ENCODE data around the gene MYCN.

DNA sequence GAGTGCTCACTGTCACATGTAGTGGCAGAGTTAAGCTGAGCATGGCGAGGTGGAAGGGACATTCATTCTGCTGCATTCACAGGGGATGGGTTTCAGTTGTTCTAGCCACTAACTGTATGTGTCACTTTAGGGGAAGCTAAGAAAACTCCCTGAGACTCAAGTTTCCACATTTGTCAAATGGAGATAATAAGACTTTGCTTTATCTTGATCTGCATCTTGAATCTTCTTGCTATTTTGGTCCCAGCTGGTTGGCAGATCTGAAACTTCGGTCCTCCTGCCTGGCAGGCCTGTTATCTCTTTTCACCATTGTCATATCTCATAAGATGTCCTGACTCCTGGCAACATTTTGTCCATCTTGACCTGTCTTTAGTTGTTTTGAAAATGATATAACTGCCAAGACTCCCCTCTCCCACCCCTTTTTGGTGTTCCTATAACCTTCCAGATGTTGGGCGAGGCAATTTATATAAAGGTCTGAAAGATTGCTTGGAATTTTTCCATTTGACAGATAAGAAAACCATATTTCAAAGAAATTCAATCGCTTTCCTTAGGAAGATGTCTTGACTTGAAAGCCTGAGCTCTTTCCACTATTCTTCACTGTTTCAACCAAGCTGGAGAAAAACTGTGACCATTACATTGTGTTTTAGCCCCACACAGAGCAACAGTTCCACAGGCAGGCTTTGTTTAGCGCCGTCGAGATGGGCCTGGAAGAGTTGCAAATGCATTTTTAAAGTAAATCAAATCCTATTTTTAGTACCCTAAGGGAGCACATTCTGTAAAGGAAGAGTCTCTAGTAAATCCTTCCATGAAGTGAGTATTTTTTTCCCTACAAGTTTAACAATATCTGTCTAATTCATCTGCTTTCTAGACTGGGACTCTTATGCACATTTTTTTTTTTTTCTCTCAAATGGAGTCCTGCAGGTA, 33.4 kb downstream of the MYCN start:
- TF ChIP-seq SUZ12 (IDR thresholded peaks at IDR 0.05; ENCODE audit: extremely low read depth, insufficient read depth, insufficient read length) (no peak), YY1 (IDR thresholded peaks at IDR 0.05; ENCODE audit: insufficient read depth, insufficient read length) (no peak), ZNF274 (IDR thresholded peaks at IDR 0.05; ENCODE audit: low read depth, low read length) (no peak)

Measured in NT2/D1 (cell line).